CD4-positive, alpha-beta memory T cell (primary cell): ENCODE measurements around the gene ATP8A1. TPM values are rescaled to one million over a fixed set of nuclear protein-coding genes. Genes with fewer than 3 reads are reported as not detected.
"Not testable (repeated sequence)": the region's sequence is repeated elsewhere in the genome, so short reads cannot be mapped to it uniquely, and the experiment has no call there.

ENCODE experiments used
- CTCF ChIA-PET: fragments of 350-600 bp; sonication (Branson Sonifier 250); formaldehyde crosslinking; loops from one replicate; lab custom pipeline; 2021; ENCODE audit warnings: inconsistent platforms; ENCODE audit not compliant: partially characterized antibody; lab: Charles Lee
- POLR2A ChIA-PET: fragments of 350-600 bp; sonication (Branson Sonifier 250); formaldehyde crosslinking; loops from one replicate; lab custom pipeline; 2021; ENCODE audit not compliant: partially characterized antibody; lab: Charles Lee
- DNase-seq, 5 donors: peaks; one replicate each; pipeline versions ENCODE4 v3.0.0 to v3.0.0-alpha.2; 2020 to 2022; ENCODE audit warnings: mixed read lengths in 1 of 5
- H3K27ac ChIP-seq: one replicate; pipeline ENCODE4 v1.7.0; 2013; ENCODE audit warnings: low read depth, low read length
- H3K27me3 ChIP-seq: 2 replicates; pipeline ENCODE4 v1.7.0; 2013; ENCODE audit warnings: mild to moderate bottlenecking, low read length, moderate library complexity; ENCODE audit not compliant: insufficient read depth
- H3K36me3 ChIP-seq: 2 replicates; pipeline ENCODE4 v1.7.0; 2013; ENCODE audit warnings: mild to moderate bottlenecking, low read length, moderate library complexity; ENCODE audit not compliant: insufficient read depth
- H3K4me1 ChIP-seq: 2 replicates; pipeline ENCODE4 v1.7.0; 2013; ENCODE audit warnings: mild to moderate bottlenecking, low read length, moderate library complexity; ENCODE audit not compliant: insufficient read depth
- H3K4me3 ChIP-seq, 2 donors: one replicate each; pipeline ENCODE4 v1.7.0; 2013; ENCODE audit warnings: low read length in 2 of 2, mild to moderate bottlenecking in 1 of 2
- H3K9me3 ChIP-seq, 2 donors: one replicate each; pipeline ENCODE4 v1.7.0; 2013; ENCODE audit warnings: low read length in 2 of 2, control low read depth in 1 of 2; ENCODE audit not compliant: control insufficient read depth in 1 of 2
- H3K27ac Mint-ChIP-seq, 7 donors: one replicate each; pipeline ENCODE4 v1.8.0; 2020 to 2021; ENCODE audit warnings: mixed read lengths in 7 of 7, mild to moderate bottlenecking in 6 of 7, inconsistent platforms in 3 of 7, moderate library complexity in 3 of 7
- H3K27me3 Mint-ChIP-seq, 2 donors: one replicate each; pipeline ENCODE4 v1.8.0; 2020 to 2021; ENCODE audit warnings: mixed read lengths in 2 of 2
- H3K36me3 Mint-ChIP-seq, 2 donors: one replicate each; pipeline ENCODE4 v1.8.0; 2020 to 2021; ENCODE audit warnings: mixed read lengths in 2 of 2, inconsistent platforms in 1 of 2, mild to moderate bottlenecking in 1 of 2
- H3K4me1 Mint-ChIP-seq, 4 donors: one replicate each; pipeline ENCODE4 v1.8.0; 2020 to 2021; ENCODE audit warnings: mixed read lengths in 4 of 4, mild to moderate bottlenecking in 1 of 4
- H3K4me3 Mint-ChIP-seq, 8 donors: one replicate each; pipeline ENCODE4 v1.8.0; 2020 to 2021; ENCODE audit warnings: mixed read lengths in 8 of 8, mild to moderate bottlenecking in 7 of 8, moderate library complexity in 6 of 8, inconsistent platforms in 3 of 8
- H3K9me3 Mint-ChIP-seq, 8 donors: one replicate each; pipeline ENCODE4 v1.8.0; 2020 to 2021; ENCODE audit warnings: mixed read lengths in 8 of 8, mild to moderate bottlenecking in 5 of 8, inconsistent platforms in 3 of 8, moderate library complexity in 1 of 8
- intact Hi-C: fragments of 100-400 bp; cut with micrococcal nuclease; formaldehyde crosslinking; loops from one replicate; pipeline ENCODE4 v1.15.1; 2023
- polyA plus RNA-seq, 2 donors: library from polyadenylated mRNA; unstranded; fragments of 300-500 nt; fragmentation: Illumina TruSeq; gene quantifications; one replicate each; pipeline ENCODE4 v1.2.3, GENCODE V29; 2021
- total RNA-seq, 2 experiments: library from RNA; stranded (reverse); gene quantifications; one replicate each; pipeline ENCODE4 v1.2.3, GENCODE V29; 2021

ATP8A1 gene
- 10 to 100 TPM; 25.8 to 33.5 TPM for total RNA-seq
- 1 to 10 TPM; 4.3 to 9.6 TPM for polyA plus RNA-seq

DNA sequence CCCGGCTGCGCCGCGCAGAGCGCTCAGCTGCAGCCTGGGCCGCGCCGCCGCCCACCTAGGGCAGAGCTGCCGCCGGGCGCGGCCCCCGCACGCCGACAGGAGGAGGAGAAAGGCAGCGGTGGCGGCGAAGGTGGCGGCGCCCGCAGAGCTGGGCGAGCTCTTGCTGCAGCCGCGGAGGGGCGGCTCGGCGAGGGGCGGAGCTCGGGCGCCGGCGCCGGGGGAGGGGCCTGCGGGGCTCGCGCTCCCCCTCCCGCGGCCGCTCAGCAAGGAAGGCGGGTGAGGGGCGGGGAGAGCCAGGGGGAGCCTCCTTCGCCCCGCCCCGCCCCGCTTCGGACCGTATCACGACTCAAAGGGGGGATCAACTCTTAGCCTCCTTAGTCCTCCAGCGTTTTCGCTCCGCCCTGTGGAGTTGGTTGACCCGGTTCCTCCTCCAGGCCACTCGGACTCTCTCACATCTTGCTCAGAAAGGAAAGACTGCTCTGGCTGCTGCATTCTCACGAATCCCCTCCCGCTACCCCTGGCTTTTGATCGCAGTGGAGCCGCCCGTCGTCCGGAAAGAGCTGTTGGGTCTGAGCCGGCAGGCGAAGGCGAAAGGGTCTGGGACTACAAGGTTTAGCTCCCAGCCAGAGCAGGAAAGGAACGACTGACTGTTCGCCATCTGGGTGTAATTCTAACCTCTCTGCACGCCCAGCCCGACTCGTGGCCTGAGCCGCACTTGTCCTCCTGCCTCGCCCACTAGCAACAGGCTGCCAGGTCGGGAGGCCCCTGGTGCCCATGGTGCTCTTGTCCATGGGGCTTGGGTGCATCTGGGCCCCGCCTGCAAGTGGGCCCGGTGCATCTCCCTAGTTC is at the start of gene ATP8A1:
Gene ATP8A1 (minus strand): TSS at position 162 of the 849 bp plus-strand sequence. CDS start 232 bp downstream, outside the sequence.
- H3K27ac Mint-ChIP-seq = peak within 1 kb of the TSS; percentile 95 to 99 (median 98)
- Histone ChIP-seq H3K9me3 (no peaks in the 10 kb centered on the region), H3K27ac (peak within 1 kb of the TSS; percentile 81), H3K4me1 (peaks cover 27% of the 10 kb centered on the region), H3K36me3 (no peaks in the 10 kb centered on the region), H3K4me3 (peak within 1 kb of the TSS; percentile 62 to 93), H3K27me3 (no peaks in the 10 kb centered on the region)
- no peaks in the 10 kb centered on the region for H3K27me3 Mint-ChIP-seq
- H3K4me1 Mint-ChIP-seq = peaks cover 29 to 52% (median 41%) of the 10 kb centered on the region in 4 donors
- CTCF ChIA-PET = interaction anchor here (0.9 to 2.4 kb wide), 17 partner anchors 10 to 92 kb away, joined by 3 to 15 read pairs (median 5); no protein-coding TSS in a partner anchor
- H3K9me3 Mint-ChIP-seq = peaks cover 0 to 9% (median 4%) of the 10 kb centered on the region in 8 donors
- H3K4me3 Mint-ChIP-seq = peak within 1 kb of the TSS; percentile 94 to 99 (median 97)
- H3K36me3 Mint-ChIP-seq = peaks cover 15 to 19% of the 10 kb centered on the region in 2 donors
- intact Hi-C loops = loop anchor here (1.0 to 2.0 kb wide), 3 partner anchors 22 to 667 kb away; partner anchors contain the start of gene SLC30A9
- POLR2A ChIA-PET = interaction anchor here (0.6 to 5.7 kb wide), 30 partner anchors 8 to 94 kb away, joined by 3 to 81 read pairs (median 4); no protein-coding TSS in a partner anchor
- DNase-seq = peak; percentile 88 to 92 (median 91)

DNA sequence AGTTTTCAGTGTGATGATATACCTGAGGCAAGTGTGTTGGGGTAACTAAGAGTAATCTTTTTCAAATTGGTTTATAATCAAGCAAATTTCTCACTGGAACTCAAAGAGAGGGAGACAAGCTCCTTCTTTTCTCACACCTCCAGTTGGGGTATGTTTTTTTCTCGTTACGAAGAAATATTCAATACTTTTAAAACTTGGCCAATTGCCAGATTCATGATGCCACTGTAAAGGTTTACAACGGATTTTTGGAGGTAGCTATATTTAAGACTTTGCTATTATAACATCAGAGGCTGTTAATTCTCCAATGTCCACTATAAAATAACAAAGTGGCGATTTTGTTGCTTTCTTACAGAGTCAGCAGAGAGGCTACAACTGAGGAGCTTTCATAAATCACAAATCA is 49.2 kb upstream of the ATP8A1 start:
- H3K9me3 Mint-ChIP-seq = no peaks in the 10 kb centered on the region
- H3K4me1 Mint-ChIP-seq = peaks cover 0 to 9% (median 2%) of the 10 kb centered on the region in 4 donors
- intact Hi-C loops = no loop called here
- Histone ChIP-seq H3K9me3 (no peaks in the 10 kb centered on the region), H3K4me3 (no peak overlapping the region), H3K36me3 (no peaks in the 10 kb centered on the region), H3K27ac (no peak overlapping the region), H3K4me1 (no peaks in the 10 kb centered on the region), H3K27me3 (no peaks in the 10 kb centered on the region)
- H3K4me3 Mint-ChIP-seq = no peak overlapping the region
- DNase-seq = no peak
- no peak overlapping the region for H3K27ac Mint-ChIP-seq
- no peaks in the 10 kb centered on the region for H3K36me3 Mint-ChIP-seq
- H3K27me3 Mint-ChIP-seq = peaks cover 1 to 9% of the 10 kb centered on the region in 2 donors
- ChIA-PET POLR2A (interaction anchor here (1.2 kb wide), 1 partner anchor 50 kb away, joined by 3 read pairs; no protein-coding TSS in a partner anchor), CTCF (no interaction called here)

DNA sequence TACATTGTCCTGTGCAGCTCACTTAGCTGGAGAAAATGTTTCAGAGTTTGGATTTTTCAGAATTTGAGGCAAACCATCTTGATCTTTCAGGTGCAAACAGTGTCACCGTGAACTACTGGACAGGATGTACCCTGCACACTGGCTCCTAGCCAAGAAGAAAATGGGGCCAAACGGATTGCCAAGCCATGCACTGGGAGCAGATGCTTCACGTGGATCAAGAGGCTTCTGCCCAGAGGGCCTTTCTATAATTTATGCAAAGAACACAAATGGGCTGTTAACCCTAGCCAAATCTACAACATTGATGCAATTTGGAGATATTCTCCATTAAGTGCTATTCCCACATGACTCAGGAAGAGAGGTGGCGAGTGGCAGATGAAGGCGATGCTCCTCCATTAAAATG is 46.9 kb upstream of the ATP8A1 start:
- ChIA-PET POLR2A (no interaction called here), CTCF (interaction anchor here (1.1 kb wide), 1 partner anchor 21 kb away, joined by 4 read pairs; no protein-coding TSS in a partner anchor)
- DNase-seq = no peak
- Histone ChIP-seq H3K27me3 (no peaks in the 10 kb centered on the region), H3K36me3 (no peaks in the 10 kb centered on the region), H3K4me3 (no peak overlapping the region), H3K27ac (no peak overlapping the region), H3K9me3 (no peaks in the 10 kb centered on the region), H3K4me1 (no peaks in the 10 kb centered on the region)
- Mint-ChIP-seq H3K4me3 (no peak overlapping the region), H3K27ac (peak overlapping the region in 1 of 7 donors; percentile 63), H3K27me3 (peaks cover 1 to 7% of the 10 kb centered on the region in 2 donors), H3K9me3 (peaks cover 0 to 3% (median 0%) of the 10 kb centered on the region in 8 donors), H3K36me3 (no peaks in the 10 kb centered on the region), H3K4me1 (peaks cover 0 to 9% (median 2%) of the 10 kb centered on the region in 4 donors)
- intact Hi-C loops = no loop called here

DNA sequence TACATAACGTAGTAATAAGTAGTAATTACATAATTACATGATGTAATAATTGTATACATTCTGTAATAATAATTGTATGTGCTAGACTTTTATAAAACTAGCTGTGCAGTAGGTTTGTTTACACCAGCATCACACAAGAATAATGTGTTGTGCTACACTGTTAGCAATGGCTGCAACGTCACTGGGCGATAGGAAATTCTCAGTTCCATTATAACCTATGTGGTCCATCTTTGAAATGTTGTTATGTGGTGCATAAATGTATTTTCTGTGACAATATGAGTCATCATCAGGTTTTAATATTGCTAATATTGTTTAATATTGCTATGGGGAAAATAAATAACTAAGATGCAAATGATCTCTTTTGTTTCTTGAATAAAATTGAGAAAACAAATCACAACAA is 46.0 kb upstream of the ATP8A1 start:
- Mint-ChIP-seq H3K36me3 (no peaks in the 10 kb centered on the region), H3K4me3 (no peak overlapping the region), H3K9me3 (peaks cover 0 to 5% (median 0%) of the 10 kb centered on the region in 8 donors), H3K27me3 (peaks cover 1 to 4% of the 10 kb centered on the region in 2 donors), H3K27ac (no peak overlapping the region), H3K4me1 (peaks cover 0 to 9% (median 2%) of the 10 kb centered on the region in 4 donors)
- DNase-seq = no peak
- H3K27ac ChIP-seq = no peak overlapping the region
- no peaks in the 10 kb centered on the region for H3K4me1 ChIP-seq
- CTCF ChIA-PET = interaction anchor here (0.7 to 1.6 kb wide), 2 partner anchors 42 to 134 kb away, joined by 3 read pairs; no protein-coding TSS in a partner anchor
- no peaks in the 10 kb centered on the region for H3K27me3 ChIP-seq
- H3K36me3 ChIP-seq = no peaks in the 10 kb centered on the region
- POLR2A ChIA-PET = no interaction called here
- H3K4me3 ChIP-seq = no peak overlapping the region
- H3K9me3 ChIP-seq = no peaks in the 10 kb centered on the region
- intact Hi-C loops = no loop called here

DNA sequence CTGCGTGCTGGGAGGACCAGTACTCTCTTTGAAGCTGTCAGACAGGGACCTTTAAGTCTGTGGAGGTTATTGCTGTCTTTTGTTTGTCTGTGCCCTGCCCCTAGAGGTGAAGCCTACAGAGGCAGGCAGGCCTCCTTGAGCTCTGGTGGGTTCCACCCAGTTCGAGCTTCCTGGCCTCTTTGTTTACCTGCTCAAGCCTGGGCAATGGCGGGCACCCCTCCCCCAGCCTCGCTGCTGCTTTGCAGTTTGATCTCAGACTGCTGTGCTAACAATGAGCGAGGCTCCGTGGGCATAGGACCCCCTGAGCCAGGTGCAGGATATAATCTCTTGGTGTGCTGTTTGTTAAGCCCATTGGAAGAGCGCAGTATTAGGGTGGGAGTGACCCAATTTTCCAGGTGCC is 44.9 kb upstream of the ATP8A1 start:
- intact Hi-C loops, H3K27ac ChIP-seq, H3K36me3 ChIP-seq, H3K36me3 Mint-ChIP-seq, H3K27me3 ChIP-seq, H3K4me1 Mint-ChIP-seq, H3K4me1 ChIP-seq, H3K9me3 ChIP-seq, H3K27me3 Mint-ChIP-seq, H3K9me3 Mint-ChIP-seq, H3K4me3 ChIP-seq: not testable (repeated sequence)
- ChIA-PET CTCF (interaction anchor here (1.6 kb wide), 1 partner anchor 133 kb away, joined by 3 read pairs; no protein-coding TSS in a partner anchor), POLR2A (interaction anchor here (0.8 kb wide), 1 partner anchor 9 kb away, joined by 3 read pairs; no protein-coding TSS in a partner anchor)
- Mint-ChIP-seq H3K4me3 (peak overlapping the region in 3 of 8 donors; percentile 44 to 61 (median 61)), H3K27ac (peak overlapping the region in 1 of 7 donors; percentile 62)
- DNase-seq = peak in 3 of 5 donors; percentile 3 to 23 (median 15)

DNA sequence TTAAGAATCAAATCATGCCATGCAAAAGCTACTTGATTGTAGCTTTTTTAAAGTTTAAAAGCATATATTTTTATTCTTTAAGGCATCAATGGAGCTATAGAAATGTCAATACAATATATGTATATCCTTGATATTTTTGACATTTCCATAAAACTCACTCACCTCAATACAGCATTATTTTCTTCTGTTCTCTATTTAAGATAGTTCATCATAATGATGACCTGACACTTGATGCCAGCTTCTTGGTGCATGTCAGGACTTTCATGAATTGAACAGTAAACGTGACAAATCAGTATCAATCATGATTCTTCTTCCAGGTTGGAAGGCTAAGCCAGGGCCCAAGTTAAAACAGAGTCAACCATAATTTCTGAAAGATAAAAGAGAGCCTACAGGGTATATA is 33.6 kb upstream of the ATP8A1 start:
- Histone ChIP-seq H3K4me3 (no peak overlapping the region), H3K9me3 (no peaks in the 10 kb centered on the region), H3K4me1 (no peaks in the 10 kb centered on the region), H3K27me3 (no peaks in the 10 kb centered on the region), H3K36me3 (no peaks in the 10 kb centered on the region), H3K27ac (no peak overlapping the region)
- H3K4me3 Mint-ChIP-seq = peak overlapping the region in 1 of 8 donors; percentile 9
- H3K27me3 Mint-ChIP-seq = peaks cover 0 to 2% of the 10 kb centered on the region in 2 donors
- H3K4me1 Mint-ChIP-seq = no peaks in the 10 kb centered on the region
- intact Hi-C loops = no loop called here
- DNase-seq = no peak
- no peak overlapping the region for H3K27ac Mint-ChIP-seq
- H3K36me3 Mint-ChIP-seq = no peaks in the 10 kb centered on the region
- POLR2A ChIA-PET = no interaction called here
- CTCF ChIA-PET = interaction anchor here (1.1 kb wide), 1 partner anchor 25 kb away, joined by 3 read pairs; no protein-coding TSS in a partner anchor
- H3K9me3 Mint-ChIP-seq = no peaks in the 10 kb centered on the region

DNA sequence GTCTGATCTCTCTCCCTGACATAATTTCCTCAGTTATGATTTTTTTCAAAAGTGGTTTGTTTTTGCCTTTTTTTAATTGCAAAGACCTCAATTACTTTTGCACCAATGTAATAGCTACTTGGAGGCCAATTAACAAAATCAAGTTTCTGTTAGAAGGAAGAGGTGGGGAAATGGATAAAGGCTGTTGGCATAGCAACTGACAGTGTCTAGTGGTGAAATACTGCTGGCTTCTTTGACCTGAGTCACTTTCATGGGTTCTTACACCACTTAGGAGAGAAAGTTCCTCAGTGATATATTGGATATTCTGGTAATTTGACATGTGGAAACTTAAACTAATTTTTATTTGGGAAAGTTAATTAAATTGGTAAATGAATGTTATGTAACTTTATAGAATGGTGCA is 26.5 kb upstream of the ATP8A1 start:
- DNase-seq = no peak
- no peak overlapping the region for H3K4me3 Mint-ChIP-seq
- no peaks in the 10 kb centered on the region for H3K27me3 Mint-ChIP-seq
- H3K27ac ChIP-seq = no peak overlapping the region
- ChIA-PET CTCF (interaction anchor here (1.0 kb wide), 1 partner anchor 21 kb away, joined by 4 read pairs; no protein-coding TSS in a partner anchor), POLR2A (interaction anchor here (0.5 to 1.5 kb wide), 2 partner anchors 11 to 68 kb away, joined by 3 to 5 read pairs; no protein-coding TSS in a partner anchor)
- intact Hi-C loops = no loop called here
- H3K4me1 ChIP-seq = peaks cover 2% of the 10 kb centered on the region
- peaks cover 0 to 5% (median 0%) of the 10 kb centered on the region in 4 donors for H3K4me1 Mint-ChIP-seq
- no peaks in the 10 kb centered on the region for H3K36me3 Mint-ChIP-seq
- H3K9me3 ChIP-seq = no peaks in the 10 kb centered on the region
- H3K36me3 ChIP-seq = no peaks in the 10 kb centered on the region
- H3K27me3 ChIP-seq = no peaks in the 10 kb centered on the region
- H3K9me3 Mint-ChIP-seq = no peaks in the 10 kb centered on the region
- H3K4me3 ChIP-seq = no peak overlapping the region
- peak overlapping the region in 2 of 7 donors; percentile 12 to 17 for H3K27ac Mint-ChIP-seq
